HEK293T (cell line): ENCODE data around the gene ABCD1.
"Not testable (repeated sequence)": the region's sequence is repeated elsewhere in the genome, so short reads cannot be mapped to it uniquely, and the experiment has no call there.

Experiments used
- CTCF ChIA-PET: fragments of 350-600 bp; formaldehyde crosslinking; extraction: SDS; loops from one replicate; lab custom pipeline; 2021; ENCODE audit warnings: antibody characterized with exemption, inconsistent platforms; lab: Yijun Ruan, JAX
- POLR2A ChIA-PET: fragments of 350-600 bp; formaldehyde crosslinking; extraction: SDS; loops from one replicate; lab custom pipeline; 2020; ENCODE audit warnings: antibody characterized with exemption, inconsistent platforms; lab: Yijun Ruan, JAX
- DNase-seq: peaks from one replicate; pipeline ENCODE4 v3.0.0; 2012; ENCODE audit warnings: mixed read lengths; ENCODE audit errors: extremely low spot score
- ARNT ChIP-seq: fragments of 450-650 bp; IDR thresholded peaks from 2 replicates; pipeline ENCODE4 v1.6.1; 2017; ENCODE audit warnings: mild to moderate bottlenecking
- BHLHE40 ChIP-seq: fragments of 450-650 bp; IDR thresholded peaks from 2 replicates; pipeline ENCODE4 v1.6.1; 2016; ENCODE audit warnings: mild to moderate bottlenecking, moderate library complexity, borderline replicate concordance
- CTBP1 ChIP-seq: fragments of 450-650 bp; IDR thresholded peaks from 2 replicates; pipeline ENCODE4 v1.6.1; 2016; ENCODE audit warnings: borderline replicate concordance
- ELF4 ChIP-seq: fragments of 450-650 bp; IDR thresholded peaks from 2 replicates; pipeline ENCODE4 v1.6.1; 2017; ENCODE audit warnings: antibody characterized with exemption
- FOXA1 ChIP-seq: fragments of 450-650 bp; IDR thresholded peaks from 2 replicates; pipeline ENCODE4 v1.6.1; 2016; ENCODE audit warnings: mild to moderate bottlenecking
- FOXK2 ChIP-seq: fragments of 450-650 bp; IDR thresholded peaks from 2 replicates; pipeline ENCODE4 v1.6.1; 2016; ENCODE audit warnings: mild to moderate bottlenecking
- FOXM1 ChIP-seq: fragments of 450-650 bp; IDR thresholded peaks from 2 replicates; pipeline ENCODE4 v1.6.1; 2017; ENCODE audit warnings: mild to moderate bottlenecking, borderline replicate concordance
- HDGF ChIP-seq: fragments of 450-650 bp; IDR thresholded peaks from 2 replicates; pipeline ENCODE4 v1.6.1; 2017; ENCODE audit warnings: antibody characterized with exemption, borderline replicate concordance
- L3MBTL2 ChIP-seq: fragments of 450-650 bp; conservative IDR thresholded peaks from 2 replicates; pipeline ENCODE4 v1.6.1; 2016; ENCODE audit warnings: mild to moderate bottlenecking
- LEF1 ChIP-seq: fragments of 450-650 bp; IDR thresholded peaks from 2 replicates; pipeline ENCODE4 v1.6.1; 2017; ENCODE audit warnings: mild to moderate bottlenecking, borderline replicate concordance
- NFRKB ChIP-seq: fragments of 450-650 bp; IDR thresholded peaks from 2 replicates; pipeline ENCODE4 v1.6.1; 2016; ENCODE audit warnings: mild to moderate bottlenecking, moderate library complexity
- SP1 ChIP-seq: fragments of 450-650 bp; IDR thresholded peaks from 2 replicates; pipeline ENCODE4 v1.6.1; 2017
- SUZ12 ChIP-seq: fragments of 450-650 bp; IDR thresholded peaks from 2 replicates; pipeline ENCODE4 v1.6.1; 2016; ENCODE audit warnings: mild to moderate bottlenecking
- TARDBP ChIP-seq: fragments of 450-650 bp; IDR thresholded peaks from 2 replicates; pipeline ENCODE4 v1.6.1; 2016
- ZNF384 ChIP-seq: fragments of 450-650 bp; IDR thresholded peaks from 2 replicates; pipeline ENCODE4 v1.6.1; 2016
- TF ChIP-seq, protein P1 (sequence below): fragments of 450-650 bp; IDR thresholded peaks from 2 replicates; pipeline ENCODE4 v1.6.1; 2016

The ABCD1 gene

DNA sequence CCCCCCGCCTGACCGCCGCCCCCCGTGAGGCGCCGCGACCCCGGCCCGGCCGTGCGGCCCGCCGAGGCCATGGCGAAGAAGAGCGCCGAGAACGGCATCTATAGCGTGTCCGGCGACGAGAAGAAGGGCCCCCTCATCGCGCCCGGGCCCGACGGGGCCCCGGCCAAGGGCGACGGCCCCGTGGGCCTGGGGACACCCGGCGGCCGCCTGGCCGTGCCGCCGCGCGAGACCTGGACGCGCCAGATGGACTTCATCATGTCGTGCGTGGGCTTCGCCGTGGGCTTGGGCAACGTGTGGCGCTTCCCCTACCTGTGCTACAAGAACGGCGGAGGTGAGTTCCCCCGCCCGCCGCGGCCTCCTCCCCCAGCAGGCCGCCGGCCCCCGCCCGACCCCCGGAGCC is 36.1 kb upstream of the ABCD1 start:
- DNase-seq: no peak
- no peak for TF ChIP-seq ARNT
- no peak for TF ChIP-seq LEF1
- no peak for TF ChIP-seq CTBP1
- TF ChIP-seq ZNF384: no peak
- no peak for TF ChIP-seq HDGF
- no peak for TF ChIP-seq L3MBTL2
- no peak for TF ChIP-seq ELF4
- TF ChIP-seq FOXA1: no peak
- TF ChIP-seq NFRKB: no peak
- TF ChIP-seq BHLHE40: no peak
- no peak for TF ChIP-seq TARDBP
- no peak for TF ChIP-seq FOXM1
- TF ChIP-seq, protein P1, sequence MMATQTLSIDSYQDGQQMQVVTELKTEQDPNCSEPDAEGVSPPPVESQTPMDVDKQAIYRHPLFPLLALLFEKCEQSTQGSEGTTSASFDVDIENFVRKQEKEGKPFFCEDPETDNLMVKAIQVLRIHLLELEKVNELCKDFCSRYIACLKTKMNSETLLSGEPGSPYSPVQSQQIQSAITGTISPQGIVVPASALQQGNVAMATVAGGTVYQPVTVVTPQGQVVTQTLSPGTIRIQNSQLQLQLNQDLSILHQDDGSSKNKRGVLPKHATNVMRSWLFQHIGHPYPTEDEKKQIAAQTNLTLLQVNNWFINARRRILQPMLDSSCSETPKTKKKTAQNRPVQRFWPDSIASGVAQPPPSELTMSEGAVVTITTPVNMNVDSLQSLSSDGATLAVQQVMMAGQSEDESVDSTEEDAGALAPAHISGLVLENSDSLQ: no peak
- TF ChIP-seq SUZ12: no peak
- no peak for TF ChIP-seq FOXK2
- no peak for TF ChIP-seq SP1
- CTCF ChIA-PET: no interaction called here
- POLR2A ChIA-PET: no interaction called here

DNA sequence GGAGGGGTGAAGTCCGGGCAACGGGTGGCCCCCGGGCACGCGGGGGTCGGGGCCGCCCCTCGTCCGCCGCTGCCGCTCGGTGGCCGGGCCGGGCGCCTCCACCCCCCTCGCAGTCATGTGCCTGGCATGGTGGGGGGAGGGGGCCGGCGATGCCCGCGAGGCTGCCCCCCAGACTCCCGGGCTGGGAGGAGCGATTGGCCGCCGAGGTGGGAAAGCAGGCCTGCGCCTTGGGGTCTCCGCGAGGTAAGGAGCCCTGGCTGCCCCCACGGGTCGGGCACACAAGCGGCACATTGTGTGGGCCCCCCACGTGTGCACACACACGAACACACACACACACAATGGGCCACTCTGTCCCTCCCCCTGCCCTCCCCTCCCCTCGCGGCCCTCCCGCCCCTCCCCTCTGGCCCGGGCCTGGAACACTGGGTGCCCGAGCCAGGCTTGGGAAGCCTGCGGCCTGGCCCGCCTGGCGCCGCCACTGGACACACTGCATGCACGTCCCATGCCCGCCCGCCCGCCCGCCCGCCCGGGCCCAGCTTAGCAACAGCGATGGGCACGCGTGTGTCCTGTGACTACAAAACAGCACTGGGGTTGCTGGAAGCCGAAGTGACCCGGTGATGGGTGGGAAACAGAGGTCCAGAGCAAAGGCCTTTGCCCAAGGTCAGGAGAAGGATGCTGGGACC is 35.6 kb upstream of the ABCD1 start:
- no peak for DNase-seq
- ChIA-PET CTCF (no interaction called here), POLR2A (no interaction called here)
- TF ChIP-seq FOXM1 (no peak), SUZ12 (no peak), ZNF384 (no peak), SP1 (no peak), CTBP1 (no peak), TARDBP (no peak), ARNT (no peak), FOXA1 (no peak), L3MBTL2 (no peak), NFRKB (no peak), ELF4 (no peak), LEF1 (no peak), FOXK2 (no peak), HDGF (no peak), BHLHE40 (no peak)
- TF ChIP-seq, protein P1: no peak

DNA sequence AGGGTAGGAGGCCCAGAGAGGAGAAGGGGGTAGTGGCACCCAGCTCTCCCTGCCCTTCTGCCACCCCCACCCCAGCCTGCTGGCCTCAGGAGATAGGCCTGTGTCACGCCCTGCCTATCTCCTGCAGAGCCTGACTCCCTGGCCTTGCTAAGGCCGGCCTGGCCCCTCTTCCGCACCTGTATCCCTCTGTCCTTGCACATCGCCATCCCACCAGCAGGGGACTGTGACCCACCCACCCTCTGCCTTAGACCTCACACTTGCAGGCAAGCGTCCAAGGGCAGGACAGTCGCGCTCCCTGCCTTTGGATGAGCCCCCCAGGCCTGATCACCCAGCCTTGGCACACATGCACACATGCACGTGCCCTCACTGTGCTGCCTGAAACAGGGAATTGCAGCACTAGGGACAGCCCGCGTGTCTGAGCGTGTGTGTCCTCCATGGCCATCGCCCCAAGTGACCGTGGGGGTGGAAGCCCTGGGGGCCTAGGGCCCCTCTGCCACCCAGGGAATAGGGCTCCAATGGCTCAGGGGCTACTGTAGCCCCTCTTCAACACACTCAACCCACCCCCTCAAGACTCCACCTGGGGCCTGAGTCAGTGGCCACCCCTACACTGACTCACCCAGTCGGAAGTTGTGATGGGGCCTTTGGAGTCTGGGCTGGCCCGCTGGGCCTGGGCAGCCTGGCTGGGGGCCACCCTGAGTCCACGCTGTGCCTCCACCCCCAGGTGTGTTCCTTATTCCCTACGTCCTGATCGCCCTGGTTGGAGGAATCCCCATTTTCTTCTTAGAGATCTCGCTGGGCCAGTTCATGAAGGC is 34.8 kb upstream of the ABCD1 start:
- no peak for DNase-seq
- POLR2A ChIA-PET: no interaction called here
- TF ChIP-seq CTBP1 (no peak), ELF4 (no peak), SUZ12 (no peak), HDGF (no peak), SP1 (no peak), NFRKB (no peak), ARNT (no peak), BHLHE40 (no peak)
- TF ChIP-seq, protein P1: no peak
- CTCF ChIA-PET: no interaction called here

DNA sequence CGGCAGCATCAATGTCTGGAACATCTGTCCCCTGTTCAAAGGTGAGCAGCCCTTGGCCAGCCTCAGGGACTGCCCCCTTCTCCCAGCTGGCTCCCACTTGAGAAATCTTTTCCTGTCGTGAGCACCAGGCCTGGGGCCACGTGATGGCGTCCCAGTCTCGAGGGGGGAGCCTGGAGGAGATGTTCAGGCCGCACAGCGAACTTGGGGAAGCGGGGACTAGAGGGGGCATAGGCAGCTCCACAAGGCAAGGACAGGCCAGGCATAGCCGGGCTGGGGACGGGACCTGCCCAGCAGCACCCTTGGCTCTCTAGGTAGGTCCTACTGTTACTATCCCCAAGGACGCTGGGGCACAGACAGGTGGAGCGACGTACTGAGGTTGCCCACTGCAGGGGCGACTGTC is 34.2 kb upstream of the ABCD1 start:
- no peak for TF ChIP-seq FOXK2
- no peak for TF ChIP-seq FOXM1
- TF ChIP-seq SUZ12: no peak
- no peak for DNase-seq
- CTCF ChIA-PET: no interaction called here
- POLR2A ChIA-PET: no interaction called here

DNA sequence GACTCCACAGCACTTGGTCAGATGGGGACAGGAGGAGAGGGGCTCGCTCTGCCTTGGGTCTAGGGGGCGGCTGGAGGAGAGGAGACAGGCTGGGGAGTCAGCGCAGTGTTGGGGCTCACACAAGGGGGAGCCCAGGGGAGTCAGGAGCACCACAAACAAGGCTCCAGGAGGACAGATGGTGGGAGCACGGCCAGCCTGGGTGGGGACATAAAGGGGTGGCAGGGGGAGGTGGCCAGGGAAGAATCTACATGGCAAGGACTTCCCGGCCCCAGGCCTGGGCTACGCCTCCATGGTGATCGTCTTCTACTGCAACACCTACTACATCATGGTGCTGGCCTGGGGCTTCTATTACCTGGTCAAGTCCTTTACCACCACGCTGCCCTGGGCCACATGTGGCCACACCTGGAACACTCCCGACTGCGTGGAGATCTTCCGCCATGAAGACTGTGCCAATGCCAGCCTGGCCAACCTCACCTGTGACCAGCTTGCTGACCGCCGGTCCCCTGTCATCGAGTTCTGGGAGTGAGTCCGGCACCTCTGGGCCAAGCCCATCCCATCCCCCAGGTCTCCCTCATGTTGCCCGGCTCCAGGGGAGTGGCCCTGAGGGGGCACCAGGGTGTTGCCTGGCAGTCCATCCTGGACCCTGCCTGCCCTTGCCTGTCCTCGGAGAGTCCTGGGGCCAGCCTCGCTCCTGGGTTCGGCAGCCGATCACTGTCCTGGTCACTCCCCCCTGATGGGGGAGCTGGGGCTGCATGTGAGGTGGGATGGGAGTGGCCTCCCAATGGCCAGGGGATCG is 33.4 kb upstream of the ABCD1 start:
- POLR2A ChIA-PET: not testable (repeated sequence)

DNA sequence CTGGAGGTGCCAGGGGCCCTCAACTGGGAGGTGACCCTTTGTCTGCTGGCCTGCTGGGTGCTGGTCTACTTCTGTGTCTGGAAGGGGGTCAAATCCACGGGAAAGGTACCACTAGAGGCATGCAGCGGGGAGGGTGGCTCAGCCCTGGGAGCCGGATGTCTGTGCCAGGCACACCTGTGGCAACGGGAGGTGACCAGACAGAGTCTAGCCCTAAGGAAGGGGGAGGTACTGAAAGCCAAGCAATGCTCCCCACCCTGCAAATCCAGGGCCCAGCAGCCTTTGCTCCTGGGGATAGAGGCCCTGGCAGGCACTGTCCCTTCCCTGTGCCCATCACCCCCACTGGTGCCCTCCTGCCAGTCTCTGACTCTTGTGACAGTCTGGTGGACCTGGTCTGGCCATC is 32.7 kb upstream of the ABCD1 start:
- POLR2A ChIA-PET: no interaction called here
- TF ChIP-seq HDGF: no peak
- no peak for TF ChIP-seq FOXK2
- no peak for TF ChIP-seq L3MBTL2
- TF ChIP-seq ELF4: no peak
- no peak for TF ChIP-seq TARDBP
- TF ChIP-seq ZNF384: no peak
- TF ChIP-seq NFRKB: no peak
- no peak for TF ChIP-seq SUZ12
- no peak for TF ChIP-seq BHLHE40
- no peak for TF ChIP-seq FOXA1
- CTCF ChIA-PET: interaction anchor here (1.2 kb wide), 1 partner anchor 16 kb away, joined by 4 read pairs; no protein-coding TSS in a partner anchor

More for the DNA sequence above, 33.4 kb upstream of the ABCD1 start:
- DNase-seq, CTCF ChIA-PET: not testable (repeated sequence)

More for the DNA sequence above, 32.7 kb upstream of the ABCD1 start:
- no peak for DNase-seq
